Caco-2 (cell line): ENCODE data around the gene NIPAL3. TPM values are rescaled to one million over a fixed set of nuclear protein-coding genes. Genes with fewer than 3 reads are reported as not detected.

Source experiments
- BruUV-seq: library from RNA; stranded (reverse); fragments of 400-500 nt; replicated peaks from 2 replicates; lab custom pipeline; 2021; lab: Mats Ljungman, UMichigan
- CTCF ChIA-PET: fragments of 300-600 bp; sonication (Branson Sonifier 250); formaldehyde crosslinking; loops from one replicate; lab custom pipeline; 2022; ENCODE audit warnings: antibody characterized with exemption; lab: Charles Lee
- POLR2A ChIA-PET: fragments of 300-600 bp; sonication (Branson Sonifier 250); formaldehyde crosslinking; loops from one replicate; lab custom pipeline; 2022; ENCODE audit warnings: antibody characterized with exemption; lab: Charles Lee
- DNase-seq, 2 experiments: peaks; one replicate each; pipeline versions ENCODE4 v3.0.0 to v3.0.0-alpha.2; 2020 to 2022
- H3K27me3 ChIP-seq: replicated peaks from 2 replicates; pipeline ENCODE4 v1.6.0; 2011; ENCODE audit warnings: low read length; ENCODE audit not compliant: control insufficient read depth, insufficient read depth
- H3K36me3 ChIP-seq: 2 replicates; pipeline ENCODE4 v1.5.1; 2011; ENCODE audit warnings: low read length; ENCODE audit not compliant: control insufficient read depth, insufficient read depth
- H3K4me1 ChIP-seq: fragments of 250-450 bp; sonication (Bioruptor Pico); 2 replicates; pipeline ENCODE4 v1.5.1; 2020; ENCODE audit warnings: mild to moderate bottlenecking
- H3K4me3 ChIP-seq: 2 replicates; pipeline ENCODE4 v1.5.1; 2011; ENCODE audit warnings: low read depth, mild to moderate bottlenecking, control low read depth, low read length
- H3K9me3 ChIP-seq: fragments of 250-450 bp; sonication (Bioruptor Pico); 2 replicates; pipeline ENCODE4 v1.5.1; 2020; ENCODE audit warnings: mild to moderate bottlenecking, moderate library complexity
- H3K27ac Mint-ChIP-seq: one replicate; pipeline ENCODE4 v1.8.0; 2022; ENCODE audit warnings: mixed read lengths; ENCODE audit not compliant: unreplicated experiment
- H3K27me3 Mint-ChIP-seq: one replicate; pipeline ENCODE4 v1.8.0; 2022; ENCODE audit warnings: mixed read lengths; ENCODE audit not compliant: insufficient read depth, unreplicated experiment
- H3K36me3 Mint-ChIP-seq: one replicate; pipeline ENCODE4 v1.8.0; 2022; ENCODE audit warnings: mild to moderate bottlenecking, mixed read lengths; ENCODE audit not compliant: insufficient read depth, unreplicated experiment
- H3K4me1 Mint-ChIP-seq: one replicate; pipeline ENCODE4 v1.8.0; 2022; ENCODE audit warnings: low read depth, mixed read lengths; ENCODE audit not compliant: unreplicated experiment
- H3K4me3 Mint-ChIP-seq: one replicate; pipeline ENCODE4 v1.8.0; 2022; ENCODE audit warnings: mild to moderate bottlenecking, moderate library complexity, mixed read lengths; ENCODE audit not compliant: unreplicated experiment
- H3K9me3 Mint-ChIP-seq: one replicate; pipeline ENCODE4 v1.8.0; 2022; ENCODE audit warnings: mixed read lengths; ENCODE audit not compliant: unreplicated experiment
- intact Hi-C: fragments of 100-400 bp; cut with micrococcal nuclease; formaldehyde crosslinking; loops from one replicate; pipeline ENCODE4 v1.10.0; 2022; ENCODE audit not compliant: unreplicated experiment
- total RNA-seq: library from RNA; stranded (reverse); gene quantifications from 2 replicates; pipeline ENCODE4 v1.2.3, GENCODE V29; 2022
- TF ChIP-seq, protein P1 (sequence below), 2 experiments: fragments of 200-600 bp in 1 of 2; IDR thresholded peaks; 1 replicate in 1 of 2; 2 replicates in 1 of 2; pipeline versions ENCODE4 v1.5.1 to v1.8.0; 2011 to 2022; ENCODE audit warnings: antibody characterized with exemption in 1 of 2, control low read depth in 1 of 2, inconsistent platforms in 1 of 2, low read depth in 1 of 2, low read length in 1 of 2, mild to moderate bottlenecking in 1 of 2, moderate library complexity in 1 of 2; ENCODE audit not compliant: insufficient read depth in 1 of 2, severe bottlenecking in 1 of 2, unreplicated experiment in 1 of 2

NIPAL3 gene
- total RNA-seq, 1 experiment from 2014 or later, result 9.2 TPM

- CTCF ChIA-PET, result interaction anchor here (1.0 kb wide), 2 partner anchors 176 to 225 kb away, joined by 3 to 4 read pairs; no protein-coding TSS in a partner anchor
Observed at GRCh38 chr1:24374891-24375786, 40.5 kb upstream of the NIPAL3 start.

GRCh38 chr1:24379733-24380315 lies 35.8 kb upstream of the NIPAL3 start:
- no peaks in the 10 kb centered on the region for H3K9me3 ChIP-seq
- DNase-seq, result no peak
- no peaks in the 10 kb centered on the region for H3K27me3 ChIP-seq
- no TSS peak for BruUV-seq
- H3K27me3 Mint-ChIP-seq, result no peaks in the 10 kb centered on the region
- CTCF ChIA-PET, result no interaction called here
- H3K36me3 Mint-ChIP-seq, result peaks cover 6% of the 10 kb centered on the region
- TF ChIP-seq, protein P1, sequence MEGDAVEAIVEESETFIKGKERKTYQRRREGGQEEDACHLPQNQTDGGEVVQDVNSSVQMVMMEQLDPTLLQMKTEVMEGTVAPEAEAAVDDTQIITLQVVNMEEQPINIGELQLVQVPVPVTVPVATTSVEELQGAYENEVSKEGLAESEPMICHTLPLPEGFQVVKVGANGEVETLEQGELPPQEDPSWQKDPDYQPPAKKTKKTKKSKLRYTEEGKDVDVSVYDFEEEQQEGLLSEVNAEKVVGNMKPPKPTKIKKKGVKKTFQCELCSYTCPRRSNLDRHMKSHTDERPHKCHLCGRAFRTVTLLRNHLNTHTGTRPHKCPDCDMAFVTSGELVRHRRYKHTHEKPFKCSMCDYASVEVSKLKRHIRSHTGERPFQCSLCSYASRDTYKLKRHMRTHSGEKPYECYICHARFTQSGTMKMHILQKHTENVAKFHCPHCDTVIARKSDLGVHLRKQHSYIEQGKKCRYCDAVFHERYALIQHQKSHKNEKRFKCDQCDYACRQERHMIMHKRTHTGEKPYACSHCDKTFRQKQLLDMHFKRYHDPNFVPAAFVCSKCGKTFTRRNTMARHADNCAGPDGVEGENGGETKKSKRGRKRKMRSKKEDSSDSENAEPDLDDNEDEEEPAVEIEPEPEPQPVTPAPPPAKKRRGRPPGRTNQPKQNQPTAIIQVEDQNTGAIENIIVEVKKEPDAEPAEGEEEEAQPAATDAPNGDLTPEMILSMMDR (IDR thresholded peaks at IDR 0.05; ENCODE audit: insufficient read depth in 1 of 2, low read depth in 1 of 2, low read length in 1 of 2, severe bottlenecking in 1 of 2, unreplicated experiment in 1 of 2), result no peak
- POLR2A ChIA-PET, result no interaction called here
- no peaks in the 10 kb centered on the region for H3K9me3 Mint-ChIP-seq
- peak overlapping the region; percentile 9 for H3K27ac Mint-ChIP-seq
- H3K4me3 Mint-ChIP-seq, result no peak overlapping the region
- H3K4me1 Mint-ChIP-seq, result peaks cover 24% of the 10 kb centered on the region
- intact Hi-C loops, result no loop called here
- no peaks in the 10 kb centered on the region for H3K36me3 ChIP-seq
- H3K4me1 ChIP-seq, result peaks cover 27% of the 10 kb centered on the region
- no peak overlapping the region for H3K4me3 ChIP-seq

More at GRCh38 chr1:24374891-24375786, 40.5 kb upstream of the NIPAL3 start:
- Mint-ChIP-seq H3K27ac (peak overlapping the region; percentile 98), H3K4me1 (peaks cover 21% of the 10 kb centered on the region), H3K27me3 (no peaks in the 10 kb centered on the region), H3K4me3 (peak overlapping the region; percentile 69), H3K36me3 (peaks cover 6% of the 10 kb centered on the region), H3K9me3 (no peaks in the 10 kb centered on the region)
- Histone ChIP-seq H3K9me3 (no peaks in the 10 kb centered on the region), H3K27me3 (no peaks in the 10 kb centered on the region), H3K4me1 (peaks cover 29% of the 10 kb centered on the region), H3K4me3 (no peak overlapping the region), H3K36me3 (no peaks in the 10 kb centered on the region)
- peak; percentile 61 to 62 for DNase-seq
- no TSS peak for BruUV-seq
- POLR2A ChIA-PET, result no interaction called here
- intact Hi-C loops, result no loop called here
- TF ChIP-seq, protein P1 (IDR thresholded peaks at IDR 0.05; ENCODE audit: insufficient read depth in 1 of 2, low read depth in 1 of 2, low read length in 1 of 2, severe bottlenecking in 1 of 2, unreplicated experiment in 1 of 2), result no peak

- H3K27me3 ChIP-seq, result no peaks in the 10 kb centered on the region
- no peaks in the 10 kb centered on the region for H3K9me3 ChIP-seq
- Mint-ChIP-seq H3K9me3 (no peaks in the 10 kb centered on the region), H3K4me3 (no peak overlapping the region), H3K27me3 (no peaks in the 10 kb centered on the region), H3K36me3 (peaks cover 5% of the 10 kb centered on the region), H3K4me1 (peaks cover 17% of the 10 kb centered on the region), H3K27ac (peak overlapping the region; percentile 9)
- no TSS peak for BruUV-seq
- H3K4me1 ChIP-seq, result peaks cover 20% of the 10 kb centered on the region
- TF ChIP-seq, protein P1 (IDR thresholded peaks at IDR 0.05; ENCODE audit: insufficient read depth in 1 of 2, low read depth in 1 of 2, low read length in 1 of 2, severe bottlenecking in 1 of 2, unreplicated experiment in 1 of 2), result no peak
- intact Hi-C loops, result no loop called here
- no peaks in the 10 kb centered on the region for H3K36me3 ChIP-seq
- ChIA-PET POLR2A (no interaction called here), CTCF (no interaction called here)
- no peak for DNase-seq
- no peak overlapping the region for H3K4me3 ChIP-seq
Observed at GRCh38 chr1:24380508-24380907, 35.1 kb upstream of the NIPAL3 start.
